IMR-90 (cell line): ENCODE results near the gene FSTL5.

Experiments used
- CEBPB ChIP-seq: IDR thresholded peaks from 2 replicates; pipeline ENCODE4 v1.6.1; 2012; ENCODE audit warnings: low read depth, low read length, improper control_type of control experiment
- CTCF ChIP-seq: conservative IDR thresholded peaks from 2 replicates; pipeline ENCODE4 v1.5.1; 2012; ENCODE audit warnings: mild to moderate bottlenecking, low read depth, low read length, improper control_type of control experiment
- MAFK ChIP-seq: IDR thresholded peaks from 2 replicates; pipeline ENCODE4 v1.6.1; 2012; ENCODE audit warnings: low read depth, low read length, improper control_type of control experiment
- RCOR1 ChIP-seq: IDR thresholded peaks from 2 replicates; pipeline ENCODE4 v1.6.1; 2012; ENCODE audit warnings: mild to moderate bottlenecking, low read length, improper control_type of control experiment; ENCODE audit not compliant: insufficient replicate concordance

DNA sequence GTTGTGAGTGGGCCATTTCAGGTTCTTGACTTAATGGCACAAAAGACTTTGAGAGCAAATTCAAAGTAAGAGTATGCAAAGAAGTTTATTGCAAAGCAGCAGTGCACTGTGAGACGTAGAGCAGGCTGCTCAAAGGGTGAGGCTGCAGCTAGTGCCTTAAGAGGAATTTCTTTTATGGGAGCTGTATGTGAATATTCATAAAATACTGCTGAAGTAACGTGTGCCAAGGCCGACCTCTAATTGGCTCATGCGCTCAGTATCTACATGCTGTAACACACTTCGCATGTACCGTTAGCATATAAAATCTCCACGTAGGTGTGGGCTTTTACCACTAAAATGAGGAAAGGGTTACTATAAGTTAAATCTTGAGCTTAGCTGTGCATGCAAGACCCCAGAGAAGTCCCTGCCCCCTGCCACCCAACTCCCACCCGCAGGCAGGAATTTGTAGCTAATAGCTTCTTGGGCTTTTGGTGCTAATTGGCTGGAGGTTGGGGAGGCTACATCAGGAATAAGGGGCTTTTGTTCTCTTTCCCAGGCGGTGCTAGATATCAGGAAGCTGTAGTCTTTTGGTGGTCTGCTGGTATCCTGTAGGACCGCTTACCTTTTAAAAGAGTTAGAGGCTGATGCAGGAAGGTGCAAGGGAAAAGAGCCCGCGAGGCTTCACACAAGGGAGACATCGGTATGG, 47.6 kb downstream of the FSTL5 start:
- no peak for TF ChIP-seq CTCF
- TF ChIP-seq RCOR1, result no peak
- TF ChIP-seq CEBPB, result no peak
- TF ChIP-seq MAFK, result no peak
